Measurements from ENCODE around the gene MB21D2. TPM values are rescaled to one million over a fixed set of nuclear protein-coding genes. Genes with fewer than 3 reads are reported as not detected.

Gene MB21D2
- total RNA-seq, 1 donor from 2014 or later = 13.4 TPM

DNA sequence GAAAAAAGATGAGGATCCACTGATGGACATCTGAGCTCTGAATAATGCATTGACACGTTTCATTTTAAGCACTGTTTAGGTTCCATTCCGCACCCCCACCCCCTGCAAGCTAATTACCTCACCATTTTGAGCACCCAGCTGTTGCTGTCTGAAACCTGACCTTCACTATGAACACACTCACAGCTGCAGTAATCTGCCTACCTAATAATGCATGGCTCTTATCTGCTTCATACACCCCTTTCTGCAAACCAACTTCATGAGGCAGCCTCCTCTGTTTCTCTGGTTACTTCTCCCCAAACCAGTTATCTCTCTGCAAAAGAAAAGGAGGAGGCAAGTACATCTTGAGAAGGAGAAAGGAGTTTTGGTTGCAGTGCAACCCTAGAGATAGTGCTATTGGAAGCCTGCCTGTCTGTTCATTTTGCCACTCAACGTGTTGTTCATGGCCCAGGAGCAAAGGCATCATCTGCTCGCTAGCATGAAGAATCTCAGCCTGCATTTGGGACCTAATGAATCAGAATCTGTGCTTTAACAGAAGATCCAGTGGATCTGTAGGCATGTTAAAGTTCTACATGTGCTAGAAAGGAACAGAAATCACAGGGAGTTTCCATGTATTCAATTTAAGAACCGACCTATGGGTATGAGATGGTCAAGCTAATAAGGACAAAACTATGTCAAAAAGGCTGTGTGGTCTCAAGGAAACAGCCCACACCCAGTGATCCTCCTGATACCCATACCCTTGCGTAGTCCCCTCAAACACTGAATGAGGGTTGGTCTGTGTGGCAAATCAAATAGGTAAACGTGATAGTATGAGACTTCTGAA is 87.2 kb downstream of the MB21D2 start:
- Mint-ChIP-seq H3K27ac (no peak overlapping the region), H3K27me3 (no peaks in the 10 kb centered on the region), H3K9me3 (ENCODE audit: low read depth) (peaks cover 3% of the 10 kb centered on the region), H3K4me3 (ENCODE audit: low read depth) (no peak overlapping the region), H3K36me3 (ENCODE audit: insufficient read depth) (peaks cover 1% of the 10 kb centered on the region), H3K4me1 (ENCODE audit: low read depth) (peaks cover 28% of the 10 kb centered on the region)
- no peak for DNase-seq (ENCODE audit: low spot score, unreplicated experiment)
- TF ChIP-seq, protein P1, sequence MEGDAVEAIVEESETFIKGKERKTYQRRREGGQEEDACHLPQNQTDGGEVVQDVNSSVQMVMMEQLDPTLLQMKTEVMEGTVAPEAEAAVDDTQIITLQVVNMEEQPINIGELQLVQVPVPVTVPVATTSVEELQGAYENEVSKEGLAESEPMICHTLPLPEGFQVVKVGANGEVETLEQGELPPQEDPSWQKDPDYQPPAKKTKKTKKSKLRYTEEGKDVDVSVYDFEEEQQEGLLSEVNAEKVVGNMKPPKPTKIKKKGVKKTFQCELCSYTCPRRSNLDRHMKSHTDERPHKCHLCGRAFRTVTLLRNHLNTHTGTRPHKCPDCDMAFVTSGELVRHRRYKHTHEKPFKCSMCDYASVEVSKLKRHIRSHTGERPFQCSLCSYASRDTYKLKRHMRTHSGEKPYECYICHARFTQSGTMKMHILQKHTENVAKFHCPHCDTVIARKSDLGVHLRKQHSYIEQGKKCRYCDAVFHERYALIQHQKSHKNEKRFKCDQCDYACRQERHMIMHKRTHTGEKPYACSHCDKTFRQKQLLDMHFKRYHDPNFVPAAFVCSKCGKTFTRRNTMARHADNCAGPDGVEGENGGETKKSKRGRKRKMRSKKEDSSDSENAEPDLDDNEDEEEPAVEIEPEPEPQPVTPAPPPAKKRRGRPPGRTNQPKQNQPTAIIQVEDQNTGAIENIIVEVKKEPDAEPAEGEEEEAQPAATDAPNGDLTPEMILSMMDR (IDR thresholded peaks at IDR 0.05; ENCODE audit: unreplicated experiment) = no peak

DNA sequence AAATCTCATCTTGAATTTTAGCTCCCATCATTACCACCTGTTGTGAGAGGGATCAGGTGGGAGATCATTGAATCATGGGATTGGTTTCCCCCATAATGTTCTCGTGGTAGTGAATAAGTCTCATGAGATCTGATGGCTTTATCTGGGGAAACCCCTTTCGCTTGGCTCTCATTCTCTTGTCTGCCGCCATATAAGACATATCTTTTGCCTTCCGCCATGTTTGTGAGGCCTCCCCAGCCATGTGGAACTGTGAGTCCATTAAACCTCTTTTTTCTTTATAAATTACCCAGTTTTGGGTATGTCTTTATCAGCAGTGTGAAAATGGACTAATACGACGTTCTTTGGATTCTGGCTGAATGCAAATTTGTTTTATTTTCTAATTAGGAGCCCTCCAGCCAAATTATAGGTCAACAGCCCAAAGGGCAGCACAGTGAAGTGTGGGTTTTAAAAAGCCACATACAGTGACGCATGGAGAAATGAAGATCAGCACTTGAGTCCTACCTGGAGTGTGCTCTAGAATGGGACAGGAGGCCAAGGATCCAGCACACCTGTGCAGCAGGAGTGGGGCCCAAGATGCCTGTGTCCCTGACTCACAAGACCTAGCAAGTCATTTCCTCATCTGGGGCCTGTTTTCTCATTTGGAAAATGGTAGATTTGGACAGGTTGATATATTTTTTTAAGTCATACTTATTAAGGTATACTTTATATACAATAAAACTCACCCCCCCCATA is 89.6 kb downstream of the MB21D2 start:
- no peak for DNase-seq (ENCODE audit: low spot score, unreplicated experiment)
- H3K27me3 Mint-ChIP-seq = no peaks in the 10 kb centered on the region
- H3K27ac Mint-ChIP-seq = no peak overlapping the region
- TF ChIP-seq, protein P1 (IDR thresholded peaks at IDR 0.05; ENCODE audit: unreplicated experiment) = no peak
- no peak overlapping the region for H3K4me3 Mint-ChIP-seq (ENCODE audit: low read depth)
- H3K36me3 Mint-ChIP-seq (ENCODE audit: insufficient read depth) = no peaks in the 10 kb centered on the region
- no peaks in the 10 kb centered on the region for H3K9me3 Mint-ChIP-seq (ENCODE audit: low read depth)
- peaks cover 15% of the 10 kb centered on the region for H3K4me1 Mint-ChIP-seq (ENCODE audit: low read depth)

DNA sequence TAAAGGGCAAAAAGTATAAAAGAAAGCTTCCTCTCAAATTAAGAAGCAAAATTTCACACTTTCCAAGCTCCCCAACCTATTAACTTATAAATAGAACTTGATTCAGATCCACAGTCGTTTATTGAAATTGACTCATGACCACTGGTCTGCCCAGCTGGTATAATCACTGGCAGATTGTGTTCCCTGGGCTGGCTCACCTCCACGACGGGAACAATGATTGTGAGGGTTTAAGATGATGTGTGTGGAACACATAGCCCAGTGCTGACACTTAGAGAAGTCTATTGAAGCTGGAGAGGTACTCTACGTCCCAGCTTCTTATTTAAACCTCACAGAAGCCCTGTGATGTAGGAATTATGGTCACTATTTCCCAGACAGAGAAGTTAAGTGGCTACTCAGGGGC is 90.4 kb downstream of the MB21D2 start:
- DNase-seq (ENCODE audit: low spot score, unreplicated experiment) = no peak
- TF ChIP-seq, protein P1 (IDR thresholded peaks at IDR 0.05; ENCODE audit: unreplicated experiment) = no peak
- Mint-ChIP-seq H3K4me1 (ENCODE audit: low read depth) (peaks cover 11% of the 10 kb centered on the region), H3K36me3 (ENCODE audit: insufficient read depth) (no peaks in the 10 kb centered on the region), H3K9me3 (ENCODE audit: low read depth) (no peaks in the 10 kb centered on the region), H3K4me3 (ENCODE audit: low read depth) (no peak overlapping the region), H3K27me3 (no peaks in the 10 kb centered on the region), H3K27ac (no peak overlapping the region)

DNA sequence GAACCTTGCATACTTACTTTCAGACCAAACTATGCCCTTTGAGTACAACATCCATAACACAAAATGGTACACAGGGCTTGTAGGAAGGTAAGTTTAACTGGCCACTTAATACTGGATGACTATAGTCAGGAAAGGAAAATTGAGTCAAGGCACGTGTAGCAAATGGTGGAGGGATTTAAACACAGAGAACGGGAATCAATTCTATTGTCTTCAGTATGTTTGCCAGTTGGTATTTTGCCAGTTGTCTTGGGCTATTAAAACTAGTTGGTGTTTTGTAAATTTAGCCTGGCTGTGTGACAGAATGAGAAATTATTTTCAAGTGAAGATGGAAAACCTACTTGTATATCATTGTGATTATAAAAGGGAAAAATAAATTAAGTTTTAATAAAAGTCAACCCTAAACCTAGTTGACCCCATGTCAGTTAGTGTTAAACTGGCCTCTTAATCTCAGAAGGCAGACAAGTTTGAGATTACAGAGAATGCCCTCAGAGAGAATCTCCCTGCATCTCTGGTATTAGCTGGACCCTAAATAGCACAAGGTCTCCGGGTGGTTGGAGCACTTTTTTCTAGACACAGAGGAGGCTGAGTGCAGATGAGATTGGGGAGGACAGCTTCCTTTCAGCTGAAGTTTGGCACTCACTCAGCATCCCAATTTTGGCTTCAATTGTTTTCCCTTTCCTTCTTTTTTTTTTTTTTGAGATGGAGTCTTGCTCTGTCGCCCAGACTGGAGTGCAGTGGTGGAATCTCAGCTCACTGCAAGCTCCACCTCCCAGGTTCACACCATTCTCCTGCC is 91.2 kb downstream of the MB21D2 start:
- no peaks in the 10 kb centered on the region for H3K27me3 Mint-ChIP-seq
- no peak overlapping the region for H3K4me3 Mint-ChIP-seq (ENCODE audit: low read depth)
- H3K36me3 Mint-ChIP-seq (ENCODE audit: insufficient read depth) = no peaks in the 10 kb centered on the region
- DNase-seq (ENCODE audit: low spot score, unreplicated experiment) = no peak
- TF ChIP-seq, protein P1 (IDR thresholded peaks at IDR 0.05; ENCODE audit: unreplicated experiment) = no peak
- H3K27ac Mint-ChIP-seq = no peak overlapping the region
- H3K9me3 Mint-ChIP-seq (ENCODE audit: low read depth) = no peaks in the 10 kb centered on the region
- peaks cover 5% of the 10 kb centered on the region for H3K4me1 Mint-ChIP-seq (ENCODE audit: low read depth)

DNA sequence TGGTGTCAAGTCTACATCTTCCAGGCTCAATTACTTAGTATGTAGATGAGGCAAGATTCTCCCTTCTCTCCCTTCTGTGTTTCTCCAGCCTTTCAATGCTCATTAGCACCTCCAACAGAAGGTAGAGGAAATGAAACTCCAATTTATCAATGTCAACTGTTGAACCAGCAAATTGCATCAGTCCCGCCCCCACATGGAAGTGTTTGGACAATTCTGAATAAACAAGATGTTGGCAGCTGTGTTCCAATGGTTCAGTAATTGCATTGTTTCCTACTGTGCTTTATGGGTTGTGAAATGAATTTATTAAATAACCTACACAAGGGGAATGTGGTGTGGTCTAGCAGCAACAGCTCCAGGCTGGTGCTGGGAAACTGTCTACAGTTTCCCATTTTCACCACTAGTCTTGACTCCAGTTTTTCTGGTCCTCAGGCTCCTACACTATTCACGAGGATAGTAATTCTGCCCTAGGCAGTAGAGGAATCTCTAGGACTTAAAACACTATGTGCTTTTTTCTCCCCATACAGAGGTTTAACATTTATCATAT is 91.9 kb downstream of the MB21D2 start:
- no peak for DNase-seq (ENCODE audit: low spot score, unreplicated experiment)
- H3K4me3 Mint-ChIP-seq (ENCODE audit: low read depth) = no peak overlapping the region
- H3K27ac Mint-ChIP-seq = no peak overlapping the region
- H3K27me3 Mint-ChIP-seq = no peaks in the 10 kb centered on the region
- peaks cover 9% of the 10 kb centered on the region for H3K4me1 Mint-ChIP-seq (ENCODE audit: low read depth)
- no peaks in the 10 kb centered on the region for H3K36me3 Mint-ChIP-seq (ENCODE audit: insufficient read depth)
- TF ChIP-seq, protein P1 (IDR thresholded peaks at IDR 0.05; ENCODE audit: unreplicated experiment) = peak; percentile 25
- no peaks in the 10 kb centered on the region for H3K9me3 Mint-ChIP-seq (ENCODE audit: low read depth)
